DOHH2 (cell line): ENCODE measurements around the gene CDKAL1.

Experiments used
- CTCF ChIP-seq: fragments of 200-600 bp; sonication (generic); IDR thresholded peaks from one replicate; pipeline ENCODE4 v1.5.1; 2014; ENCODE audit warnings: antibody characterized with exemption, mild to moderate bottlenecking, low read depth, low read length; ENCODE audit not compliant: poor library complexity, severe bottlenecking
- EZH2phosphoT487 ChIP-seq: fragments of 200-600 bp; sonication (generic); IDR thresholded peaks from 2 replicates; pipeline ENCODE4 v1.6.1; 2017; ENCODE audit warnings: borderline replicate concordance, mild to moderate bottlenecking, antibody characterized with exemption, low read length, moderate library complexity, mixed read lengths

GRCh38 chr6:20626165-20626564 is 91.9 kb downstream of the CDKAL1 start:
- TF ChIP-seq CTCF: no peak
- TF ChIP-seq EZH2phosphoT487: no peak
